GM19043 (cell line): ENCODE data around the gene ABHD5.
A peak's percentile ranks its signal among the peaks of the same experiment; 100 is the strongest.

Experiments used
- ATAC-seq: cut with Tn5 transposase; IDR thresholded peaks from one replicate; pipeline ENCODE4 v1.9.1; 2021; ENCODE audit warnings: low read depth; ENCODE audit not compliant: unreplicated experiment

Gene ABHD5

DNA sequence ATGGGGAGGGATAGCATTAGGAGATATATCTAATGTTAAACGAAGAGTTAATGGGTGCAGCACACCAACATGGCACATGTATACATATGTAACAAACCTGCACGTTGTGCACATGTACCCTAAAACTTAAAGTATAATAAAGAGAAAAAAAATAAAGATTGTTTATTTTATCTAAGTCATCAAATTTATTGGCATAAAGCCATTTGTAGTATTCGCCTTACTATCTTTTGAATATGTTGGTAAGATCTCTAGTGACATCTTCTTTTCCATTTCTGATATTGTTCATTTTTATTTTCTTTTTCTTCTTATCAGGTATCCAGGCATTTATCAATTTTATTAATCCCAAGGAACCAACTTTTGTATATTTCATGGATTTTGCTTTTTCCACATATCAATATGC is 5.8 kb upstream of the ABHD5 start:
- no peak for ATAC-seq

- ATAC-seq = no peak
Observed at GRCh38 chr3:43685921-43686320, 4.8 kb upstream of the ABHD5 start.

GRCh38 chr3:43686333-43686699 is 4.4 kb upstream of the ABHD5 start:
- ATAC-seq = no peak

GRCh38 chr3:43686700-43687498 is 3.8 kb upstream of the ABHD5 start:
- no peak for ATAC-seq

GRCh38 chr3:43687499-43687811 is 3.3 kb upstream of the ABHD5 start:
- no peak for ATAC-seq

DNA sequence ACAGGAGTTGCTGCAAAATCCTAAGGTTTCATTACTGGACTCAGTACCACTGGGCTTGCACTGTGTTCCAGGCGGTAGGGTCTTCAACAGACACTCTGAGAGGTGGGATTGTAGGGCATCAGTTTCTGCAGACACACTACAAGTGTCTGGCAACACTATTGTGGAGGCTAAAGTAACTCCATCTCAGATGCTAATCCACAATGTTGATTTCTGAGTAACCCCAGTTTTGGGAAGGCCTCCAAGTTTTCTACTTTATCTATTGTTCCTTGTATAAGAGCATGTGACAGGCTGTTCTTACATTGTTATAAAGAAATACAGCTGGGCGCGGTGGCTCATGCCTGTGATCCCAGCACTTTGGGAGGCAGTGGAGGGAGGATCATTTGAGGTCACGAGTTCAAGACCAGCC is 2.5 kb upstream of the ABHD5 start:
- no peak for ATAC-seq

- ATAC-seq = no peak
Observed at GRCh38 chr3:43689166-43689565, 1.6 kb upstream of the ABHD5 start.

GRCh38 chr3:43689766-43690399 is 855 bp upstream of the ABHD5 start:
- ATAC-seq = no peak

GRCh38 chr3:43691120-43691995 is 620 bp downstream of the ABHD5 start:
- peak; percentile 31 for ATAC-seq

DNA sequence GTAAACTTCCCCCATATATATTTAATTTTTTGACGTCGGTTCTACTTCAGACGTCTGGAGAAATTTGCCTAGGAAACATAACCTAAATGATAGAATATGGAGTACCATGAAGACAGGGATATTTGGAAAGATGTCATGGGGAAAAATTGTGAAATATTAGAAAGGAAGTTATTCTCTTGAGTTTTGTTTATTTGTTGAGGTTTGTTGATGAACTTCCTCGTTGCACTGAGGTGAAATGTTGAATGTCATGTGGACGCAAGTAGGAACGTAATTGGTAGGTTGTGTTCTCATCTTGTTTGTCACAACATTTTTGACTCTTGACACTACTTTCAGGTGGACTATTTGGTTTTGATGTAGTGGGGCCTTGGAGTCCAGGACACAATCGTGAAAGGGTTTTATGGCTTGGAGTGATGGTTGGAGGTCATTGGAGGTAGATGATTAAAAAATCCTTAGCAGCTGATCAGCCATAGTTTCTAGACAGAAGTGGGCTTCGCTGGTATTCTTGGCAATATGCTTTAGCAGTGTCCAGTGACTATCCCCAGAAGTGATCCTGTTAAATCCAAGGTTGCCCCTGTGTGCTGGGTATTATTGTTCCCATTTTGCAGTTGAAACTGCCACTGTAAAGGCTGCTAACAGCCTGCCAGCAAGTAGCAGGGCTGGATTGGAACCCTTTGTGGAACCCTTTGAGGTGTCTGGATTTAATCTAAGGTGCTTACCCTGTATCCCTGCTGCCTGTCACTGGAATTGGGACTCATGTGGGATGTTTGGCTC is 1.5 kb downstream of the ABHD5 start:
- no peak for ATAC-seq

DNA sequence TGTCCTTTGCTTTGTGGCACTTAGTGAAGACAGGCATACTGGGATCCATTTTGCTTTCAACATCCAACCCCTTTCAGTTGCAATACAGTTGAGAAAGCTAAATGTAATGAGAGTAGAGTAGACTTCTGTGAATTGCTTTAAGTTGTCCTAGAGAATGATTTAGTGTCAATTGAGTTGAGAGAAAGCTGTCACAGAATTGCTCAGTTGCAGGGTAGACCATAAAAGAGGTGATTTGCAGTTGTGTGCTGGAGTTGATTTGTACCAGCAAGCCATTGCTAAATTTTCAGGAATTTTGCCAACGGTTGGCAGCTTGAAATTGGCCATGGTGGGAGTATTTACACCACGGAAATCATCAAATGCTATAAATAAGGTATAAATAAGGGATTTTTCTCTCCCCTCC is 2.2 kb downstream of the ABHD5 start:
- ATAC-seq = no peak

GRCh38 chr3:43693594-43693993 is 2.9 kb downstream of the ABHD5 start:
- no peak for ATAC-seq

DNA sequence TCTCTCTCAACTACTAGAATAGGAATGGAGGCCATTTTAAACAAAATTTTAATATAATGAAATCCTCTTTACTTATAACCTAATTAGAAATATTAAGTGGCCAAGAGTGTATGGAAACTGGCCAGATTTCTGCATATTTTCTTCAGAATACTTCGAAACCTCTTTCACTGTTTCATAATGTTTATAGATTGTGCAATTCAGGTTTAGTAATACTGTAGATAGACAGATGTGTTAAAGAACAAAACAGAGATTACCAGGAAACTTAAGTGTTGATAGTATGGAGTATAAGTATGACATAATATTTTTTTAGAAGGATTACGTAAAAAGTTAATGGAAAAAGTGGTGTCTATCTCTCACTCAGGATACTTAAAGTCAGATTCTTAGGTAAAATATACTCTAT is 4.7 kb downstream of the ABHD5 start:
- no peak for ATAC-seq

- no peak for ATAC-seq
Observed at GRCh38 chr3:43695863-43696262, 5.1 kb downstream of the ABHD5 start.

GRCh38 chr3:43696441-43696840 is 5.7 kb downstream of the ABHD5 start:
- no peak for ATAC-seq

- no peak for ATAC-seq
Observed at GRCh38 chr3:43696881-43697280, 6.1 kb downstream of the ABHD5 start.

- peak; percentile 80 for ATAC-seq
Observed at GRCh38 chr3:43699864-43700263, 9.1 kb downstream of the ABHD5 start.

DNA sequence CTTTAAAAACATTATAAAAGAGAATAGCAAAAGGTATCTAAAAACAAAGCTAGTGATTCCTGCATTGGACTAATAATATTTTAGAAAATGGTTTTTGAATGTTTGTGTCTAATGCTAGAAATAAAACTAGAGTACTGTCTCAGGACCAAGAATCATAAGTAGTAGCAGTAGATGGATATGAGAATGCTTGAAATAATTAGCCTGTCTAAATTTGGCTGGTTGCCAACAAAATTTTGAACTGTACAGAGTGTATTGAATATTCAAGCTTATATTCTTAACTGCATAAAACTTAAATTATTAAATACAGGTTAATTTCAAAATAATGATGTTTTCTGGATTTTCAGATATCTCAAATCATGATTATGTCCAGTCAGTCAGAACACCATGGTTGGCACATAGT is 14.0 kb downstream of the ABHD5 start:
- no peak for ATAC-seq

DNA sequence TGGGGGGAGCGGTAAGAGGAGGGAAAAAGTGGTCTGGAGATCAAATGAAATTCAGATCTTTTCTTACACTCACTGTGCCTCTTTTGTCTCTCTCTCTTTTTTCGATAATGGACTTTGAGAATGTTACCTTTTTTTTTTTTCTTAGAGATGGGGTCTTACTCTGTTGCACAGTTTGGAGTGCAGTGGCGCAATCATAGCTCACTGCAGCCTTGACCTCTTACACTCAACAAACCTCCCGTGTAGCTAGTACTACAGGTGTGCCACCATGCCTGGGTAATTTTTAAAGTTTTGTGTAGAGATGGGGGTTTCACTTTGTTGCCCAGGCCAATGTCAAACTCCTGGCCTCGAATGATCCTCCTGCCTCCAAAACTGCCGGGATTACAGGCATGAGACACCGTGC is 15.6 kb downstream of the ABHD5 start:
- no peak for ATAC-seq

DNA sequence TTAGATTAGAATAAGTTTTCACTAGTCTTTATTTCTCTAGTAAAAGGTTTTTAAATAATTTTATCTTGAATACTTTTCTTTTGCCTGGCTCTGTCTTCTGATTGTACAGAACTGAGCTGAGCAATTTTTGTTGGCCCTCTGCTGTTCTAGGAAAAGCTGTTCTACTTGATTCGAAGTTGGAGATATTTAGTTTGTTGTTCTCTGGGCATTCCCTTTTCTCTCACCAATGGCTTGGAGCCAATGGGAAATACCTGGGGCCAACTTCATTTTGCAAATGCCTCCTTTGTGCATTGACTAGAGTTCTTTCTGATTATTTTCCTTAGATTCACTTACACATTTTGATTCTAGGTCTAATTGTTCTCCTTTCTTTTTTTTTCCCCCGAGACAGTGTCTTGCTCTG is 16.5 kb downstream of the ABHD5 start:
- no peak for ATAC-seq

GRCh38 chr3:43707998-43708397 is 17.3 kb downstream of the ABHD5 start:
- ATAC-seq = no peak
